ENCODE measurements around the gene INTS6.

Gene INTS6

GRCh38 chr13:51423766-51424165 is 29.1 kb downstream of the INTS6 start:
- H3K27me3 ChIP-seq (replicated peaks; ENCODE audit: insufficient read depth, low read length), result no peaks in the 10 kb centered on the region
- no peak overlapping the region for H3K9ac ChIP-seq (ENCODE audit: low read length)
- H3K4me3 ChIP-seq (ENCODE audit: low read length), result no peak overlapping the region
- no peak for DNase-seq
- TF ChIP-seq EZH2 (optimal IDR thresholded peaks at IDR 0.05; ENCODE audit: low read depth, low read length) (no peak), EZH2phosphoT487 (IDR thresholded peaks at IDR 0.05; ENCODE audit: low read length) (no peak), CTCF (IDR thresholded peaks at IDR 0.05; ENCODE audit: low read length) (no peak)
- no peak overlapping the region for H3K4me2 ChIP-seq (ENCODE audit: low read depth, low read length)
- no peaks in the 10 kb centered on the region for H3K36me3 ChIP-seq (replicated peaks; ENCODE audit: insufficient read depth, low read length)
- no peaks in the 10 kb centered on the region for H4K20me1 ChIP-seq (ENCODE audit: insufficient read depth, low read length)
- H3K79me2 ChIP-seq (ENCODE audit: low read length), result peaks cover 39% of the 10 kb centered on the region
- H3K4me1 ChIP-seq (ENCODE audit: low read length), result peaks cover 8% of the 10 kb centered on the region; the same call in 1 of the 2 replicates
- H3F3A ChIP-seq (ENCODE audit: insufficient read depth, low read length), result no peaks in the 10 kb centered on the region
- no peaks in the 10 kb centered on the region for H3K9me3 ChIP-seq (replicated peaks; ENCODE audit: insufficient read depth, low read length)
- no peaks in the 10 kb centered on the region for H3K9me2 ChIP-seq (replicated peaks; ENCODE audit: insufficient read depth, low read length)
- H2AFZ ChIP-seq (ENCODE audit: low read length), result no peak overlapping the region
- H3K27ac ChIP-seq (ENCODE audit: low read length), result no peak overlapping the region

- no peaks in the 10 kb centered on the region for H3F3A ChIP-seq (ENCODE audit: insufficient read depth, low read length)
- no peaks in the 10 kb centered on the region; the same call in 1 of the 2 replicates for H3K36me3 ChIP-seq (replicated peaks; ENCODE audit: insufficient read depth, low read length)
- no peak overlapping the region for H3K27ac ChIP-seq (ENCODE audit: low read length)
- no peaks in the 10 kb centered on the region for H3K9me2 ChIP-seq (replicated peaks; ENCODE audit: insufficient read depth, low read length)
- H3K79me2 ChIP-seq (ENCODE audit: low read length), result peaks cover 39% of the 10 kb centered on the region
- H3K4me1 ChIP-seq (ENCODE audit: low read length), result peaks cover 10% of the 10 kb centered on the region; the same call in 1 of the 2 replicates
- no peak for DNase-seq
- H3K4me2 ChIP-seq (ENCODE audit: low read depth, low read length), result no peak overlapping the region
- H2AFZ ChIP-seq (ENCODE audit: low read length), result no peak overlapping the region
- no peak overlapping the region for H3K4me3 ChIP-seq (ENCODE audit: low read length)
- no peaks in the 10 kb centered on the region for H3K9me3 ChIP-seq (replicated peaks; ENCODE audit: insufficient read depth, low read length)
- H3K9ac ChIP-seq (ENCODE audit: low read length), result no peak overlapping the region
- TF ChIP-seq CTCF (IDR thresholded peaks at IDR 0.05; ENCODE audit: low read length) (no peak), EZH2 (optimal IDR thresholded peaks at IDR 0.05; ENCODE audit: low read depth, low read length) (no peak), EZH2phosphoT487 (IDR thresholded peaks at IDR 0.05; ENCODE audit: low read length) (no peak)
- no peaks in the 10 kb centered on the region for H4K20me1 ChIP-seq (ENCODE audit: insufficient read depth, low read length)
- H3K27me3 ChIP-seq (replicated peaks; ENCODE audit: insufficient read depth, low read length), result no peaks in the 10 kb centered on the region
Observed at GRCh38 chr13:51422484-51422883, 30.4 kb downstream of the INTS6 start.

- TF ChIP-seq EZH2 (optimal IDR thresholded peaks at IDR 0.05; ENCODE audit: low read depth, low read length), result no peak
- no peak for TF ChIP-seq CTCF (IDR thresholded peaks at IDR 0.05; ENCODE audit: low read length)
- TF ChIP-seq EZH2phosphoT487 (IDR thresholded peaks at IDR 0.05; ENCODE audit: low read length), result no peak
- Histone ChIP-seq H3K79me2 (ENCODE audit: low read length) (peaks cover 28% of the 10 kb centered on the region), H3K9me2 (replicated peaks; ENCODE audit: insufficient read depth, low read length) (no peaks in the 10 kb centered on the region), H3K9ac (ENCODE audit: low read length) (no peak overlapping the region), H2AFZ (ENCODE audit: low read length) (no peak overlapping the region), H3K27me3 (replicated peaks; ENCODE audit: insufficient read depth, low read length) (no peaks in the 10 kb centered on the region), H3F3A (ENCODE audit: insufficient read depth, low read length) (peaks cover 10% of the 10 kb centered on the region), H3K36me3 (replicated peaks; ENCODE audit: insufficient read depth, low read length) (no peaks in the 10 kb centered on the region; the same call in 1 of the 2 replicates), H4K20me1 (ENCODE audit: insufficient read depth, low read length) (no peaks in the 10 kb centered on the region), H3K4me3 (ENCODE audit: low read length) (no peak overlapping the region), H3K4me1 (ENCODE audit: low read length) (peaks cover 21% of the 10 kb centered on the region), H3K4me2 (ENCODE audit: low read depth, low read length) (no peak overlapping the region), H3K27ac (ENCODE audit: low read length) (no peak overlapping the region), H3K9me3 (replicated peaks; ENCODE audit: insufficient read depth, low read length) (no peaks in the 10 kb centered on the region)
- DNase-seq, result no peak
Observed at GRCh38 chr13:51420681-51421490, 31.9 kb downstream of the INTS6 start.
